ENCODE data around the gene VCAN. TPM values are rescaled to one million over a fixed set of nuclear protein-coding genes. Genes with fewer than 3 reads are reported as not detected.

VCAN gene
- total RNA-seq, 1 donor = 543 TPM

GRCh38 chr5:83443534-83443933 lies 28.0 kb upstream of the VCAN start:
- Histone ChIP-seq H3K36me3 (ENCODE audit: insufficient read depth, low read length) (no peaks in the 10 kb centered on the region), H2AFZ (ENCODE audit: low read length) (no peak overlapping the region), H4K20me1 (ENCODE audit: insufficient read depth, low read length) (no peaks in the 10 kb centered on the region), H3K9me3 (ENCODE audit: low read depth, low read length) (no peaks in the 10 kb centered on the region), H3K27me3 (ENCODE audit: insufficient read depth, low read length) (no peaks in the 10 kb centered on the region), H3K4me1 (ENCODE audit: insufficient read depth, low read length) (no peaks in the 10 kb centered on the region), H3K4me3 (ENCODE audit: insufficient read depth, low read length) (no peak overlapping the region), H3K4me2 (ENCODE audit: insufficient read depth, low read length) (no peak overlapping the region), H3K79me2 (ENCODE audit: insufficient read depth, low read length) (no peaks in the 10 kb centered on the region), H3K27ac (ENCODE audit: low read depth, low read length) (no peak overlapping the region)
- no peak for DNase-seq (ENCODE audit: insufficient read length, low spot score, missing footprints)
- TF ChIP-seq, protein P1, sequence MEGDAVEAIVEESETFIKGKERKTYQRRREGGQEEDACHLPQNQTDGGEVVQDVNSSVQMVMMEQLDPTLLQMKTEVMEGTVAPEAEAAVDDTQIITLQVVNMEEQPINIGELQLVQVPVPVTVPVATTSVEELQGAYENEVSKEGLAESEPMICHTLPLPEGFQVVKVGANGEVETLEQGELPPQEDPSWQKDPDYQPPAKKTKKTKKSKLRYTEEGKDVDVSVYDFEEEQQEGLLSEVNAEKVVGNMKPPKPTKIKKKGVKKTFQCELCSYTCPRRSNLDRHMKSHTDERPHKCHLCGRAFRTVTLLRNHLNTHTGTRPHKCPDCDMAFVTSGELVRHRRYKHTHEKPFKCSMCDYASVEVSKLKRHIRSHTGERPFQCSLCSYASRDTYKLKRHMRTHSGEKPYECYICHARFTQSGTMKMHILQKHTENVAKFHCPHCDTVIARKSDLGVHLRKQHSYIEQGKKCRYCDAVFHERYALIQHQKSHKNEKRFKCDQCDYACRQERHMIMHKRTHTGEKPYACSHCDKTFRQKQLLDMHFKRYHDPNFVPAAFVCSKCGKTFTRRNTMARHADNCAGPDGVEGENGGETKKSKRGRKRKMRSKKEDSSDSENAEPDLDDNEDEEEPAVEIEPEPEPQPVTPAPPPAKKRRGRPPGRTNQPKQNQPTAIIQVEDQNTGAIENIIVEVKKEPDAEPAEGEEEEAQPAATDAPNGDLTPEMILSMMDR (IDR thresholded peaks at IDR 0.05; ENCODE audit: extremely low read depth, low read depth, low read length) = no peak

GRCh38 chr5:83444445-83444844 lies 27.1 kb upstream of the VCAN start:
- TF ChIP-seq, protein P1 (IDR thresholded peaks at IDR 0.05; ENCODE audit: extremely low read depth, low read depth, low read length) = no peak
- H3K4me3 ChIP-seq (ENCODE audit: insufficient read depth, low read length) = no peak overlapping the region
- no peak for DNase-seq (ENCODE audit: insufficient read length, low spot score, missing footprints)
- H3K4me1 ChIP-seq (ENCODE audit: insufficient read depth, low read length) = no peaks in the 10 kb centered on the region
- H4K20me1 ChIP-seq (ENCODE audit: insufficient read depth, low read length) = no peaks in the 10 kb centered on the region
- no peak overlapping the region for H3K4me2 ChIP-seq (ENCODE audit: insufficient read depth, low read length)
- no peaks in the 10 kb centered on the region for H3K27me3 ChIP-seq (ENCODE audit: insufficient read depth, low read length)
- no peak overlapping the region for H2AFZ ChIP-seq (ENCODE audit: low read length)
- H3K9me3 ChIP-seq (ENCODE audit: low read depth, low read length) = no peaks in the 10 kb centered on the region
- no peak overlapping the region for H3K27ac ChIP-seq (ENCODE audit: low read depth, low read length)
- no peaks in the 10 kb centered on the region for H3K36me3 ChIP-seq (ENCODE audit: insufficient read depth, low read length)
- H3K79me2 ChIP-seq (ENCODE audit: insufficient read depth, low read length) = no peaks in the 10 kb centered on the region

DNA sequence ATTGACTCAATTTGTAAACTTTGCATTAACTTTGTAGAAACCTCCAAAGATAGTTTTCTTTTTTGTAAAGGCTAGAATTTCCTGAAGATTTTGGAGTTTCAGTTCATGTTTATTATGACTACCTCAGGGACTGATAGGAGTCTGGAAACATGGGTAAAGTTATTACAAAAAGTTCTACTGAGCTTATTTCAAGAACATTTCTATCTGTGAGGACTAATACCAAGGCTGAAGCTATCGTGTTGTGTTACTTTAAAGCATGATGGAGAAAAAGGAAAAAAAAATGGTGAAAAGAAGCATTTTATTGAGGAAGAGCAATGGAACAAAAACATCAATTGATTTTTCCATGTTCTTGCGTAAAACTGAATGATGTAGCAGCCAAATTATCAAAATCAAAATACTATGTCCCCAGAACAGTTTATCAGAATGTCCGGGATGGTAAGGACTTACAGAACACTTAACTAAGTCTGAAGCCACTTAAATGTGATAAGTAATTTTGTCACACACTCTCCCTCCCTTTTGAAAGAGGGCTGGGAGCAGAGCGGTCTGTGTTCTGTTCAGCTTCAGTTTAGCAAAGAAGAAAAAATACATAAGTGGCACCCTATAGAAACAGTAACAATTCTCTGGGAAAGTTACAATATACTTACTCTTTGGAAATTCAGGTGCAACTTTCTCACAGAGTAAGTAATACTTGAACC lies 25.1 kb upstream of the VCAN start:
- no peaks in the 10 kb centered on the region for H3K9me3 ChIP-seq (ENCODE audit: low read depth, low read length)
- H3K27ac ChIP-seq (ENCODE audit: low read depth, low read length) = no peak overlapping the region
- TF ChIP-seq, protein P1 (IDR thresholded peaks at IDR 0.05; ENCODE audit: extremely low read depth, low read depth, low read length) = no peak
- H3K27me3 ChIP-seq (ENCODE audit: insufficient read depth, low read length) = no peaks in the 10 kb centered on the region
- H4K20me1 ChIP-seq (ENCODE audit: insufficient read depth, low read length) = no peaks in the 10 kb centered on the region
- H3K36me3 ChIP-seq (ENCODE audit: insufficient read depth, low read length) = no peaks in the 10 kb centered on the region
- no peak overlapping the region for H2AFZ ChIP-seq (ENCODE audit: low read length)
- no peaks in the 10 kb centered on the region for H3K4me1 ChIP-seq (ENCODE audit: insufficient read depth, low read length)
- no peak overlapping the region for H3K4me3 ChIP-seq (ENCODE audit: insufficient read depth, low read length)
- no peaks in the 10 kb centered on the region for H3K79me2 ChIP-seq (ENCODE audit: insufficient read depth, low read length)
- H3K4me2 ChIP-seq (ENCODE audit: insufficient read depth, low read length) = no peak overlapping the region
- DNase-seq (ENCODE audit: insufficient read length, low spot score, missing footprints) = no peak

GRCh38 chr5:83447533-83447932 lies 24.0 kb upstream of the VCAN start:
- no peak overlapping the region for H3K4me2 ChIP-seq (ENCODE audit: insufficient read depth, low read length)

More at GRCh38 chr5:83447533-83447932, 24.0 kb upstream of the VCAN start:
- Histone ChIP-seq H3K36me3 (ENCODE audit: insufficient read depth, low read length) (no peaks in the 10 kb centered on the region), H3K27ac (ENCODE audit: low read depth, low read length) (no peak overlapping the region), H2AFZ (ENCODE audit: low read length) (no peak overlapping the region), H3K4me1 (ENCODE audit: insufficient read depth, low read length) (no peaks in the 10 kb centered on the region), H3K9me3 (ENCODE audit: low read depth, low read length) (peaks cover 1% of the 10 kb centered on the region), H4K20me1 (ENCODE audit: insufficient read depth, low read length) (no peaks in the 10 kb centered on the region), H3K79me2 (ENCODE audit: insufficient read depth, low read length) (no peaks in the 10 kb centered on the region), H3K4me3 (ENCODE audit: insufficient read depth, low read length) (no peak overlapping the region), H3K27me3 (ENCODE audit: insufficient read depth, low read length) (no peaks in the 10 kb centered on the region)
- DNase-seq (ENCODE audit: insufficient read length, low spot score, missing footprints) = no peak
- TF ChIP-seq, protein P1 (IDR thresholded peaks at IDR 0.05; ENCODE audit: extremely low read depth, low read depth, low read length) = no peak

Data from osteoblast (primary cell).